HG02571 (cell line): ENCODE data around the gene RNF223.

Source experiments
- ATAC-seq: cut with Tn5 transposase; IDR thresholded peaks from one replicate; pipeline ENCODE4 v1.9.1; 2021; ENCODE audit warnings: mild to moderate bottlenecking, moderate library complexity; ENCODE audit not compliant: unreplicated experiment

RNF223 gene

GRCh38 chr1:1047407-1047806 lies 26.7 kb downstream of the RNF223 start:
- ATAC-seq = no peak

- no peak for ATAC-seq
These were observed 27.3 kb downstream of the RNF223 start for GRCh38 chr1:1046767-1047166.

- no peak for ATAC-seq
These were observed 27.9 kb downstream of the RNF223 start for GRCh38 chr1:1046243-1046642.

GRCh38 chr1:1045129-1045528 lies 29.0 kb downstream of the RNF223 start:
- no peak for ATAC-seq

GRCh38 chr1:1044455-1045078 lies 29.5 kb downstream of the RNF223 start:
- ATAC-seq = no peak

GRCh38 chr1:1043921-1044320 lies 30.2 kb downstream of the RNF223 start:
- no peak for ATAC-seq

GRCh38 chr1:1043411-1043810 lies 30.7 kb downstream of the RNF223 start:
- ATAC-seq = no peak

- no peak for ATAC-seq
These were observed 31.3 kb downstream of the RNF223 start for GRCh38 chr1:1042835-1043234.

- ATAC-seq = no peak
These were observed 32.2 kb downstream of the RNF223 start for GRCh38 chr1:1041873-1042272.

- no peak for ATAC-seq
These were observed 33.0 kb downstream of the RNF223 start for GRCh38 chr1:1041092-1041523.

- ATAC-seq = no peak
These were observed 33.8 kb downstream of the RNF223 start for GRCh38 chr1:1040004-1040991.

GRCh38 chr1:1039145-1039910 lies 34.8 kb downstream of the RNF223 start:
- no peak for ATAC-seq

GRCh38 chr1:1038694-1039093 lies 35.4 kb downstream of the RNF223 start:
- ATAC-seq = peak; percentile 57

GRCh38 chr1:1037366-1038327 lies 36.5 kb downstream of the RNF223 start:
- no peak for ATAC-seq

GRCh38 chr1:1035291-1035943 lies 38.7 kb downstream of the RNF223 start:
- ATAC-seq = no peak

- ATAC-seq = no peak
These were observed 39.7 kb downstream of the RNF223 start for GRCh38 chr1:1034439-1034781.

- no peak for ATAC-seq
These were observed 40.2 kb downstream of the RNF223 start for GRCh38 chr1:1033731-1034438.

GRCh38 chr1:1033009-1033587 lies 41.0 kb downstream of the RNF223 start:
- ATAC-seq = peak; percentile 74

GRCh38 chr1:1032424-1032823 lies 41.7 kb downstream of the RNF223 start:
- ATAC-seq = no peak
